ENCODE results near the gene NFIB.
A peak's percentile ranks its signal among the peaks of the same experiment; 100 is the strongest.

Gene NFIB

DNA sequence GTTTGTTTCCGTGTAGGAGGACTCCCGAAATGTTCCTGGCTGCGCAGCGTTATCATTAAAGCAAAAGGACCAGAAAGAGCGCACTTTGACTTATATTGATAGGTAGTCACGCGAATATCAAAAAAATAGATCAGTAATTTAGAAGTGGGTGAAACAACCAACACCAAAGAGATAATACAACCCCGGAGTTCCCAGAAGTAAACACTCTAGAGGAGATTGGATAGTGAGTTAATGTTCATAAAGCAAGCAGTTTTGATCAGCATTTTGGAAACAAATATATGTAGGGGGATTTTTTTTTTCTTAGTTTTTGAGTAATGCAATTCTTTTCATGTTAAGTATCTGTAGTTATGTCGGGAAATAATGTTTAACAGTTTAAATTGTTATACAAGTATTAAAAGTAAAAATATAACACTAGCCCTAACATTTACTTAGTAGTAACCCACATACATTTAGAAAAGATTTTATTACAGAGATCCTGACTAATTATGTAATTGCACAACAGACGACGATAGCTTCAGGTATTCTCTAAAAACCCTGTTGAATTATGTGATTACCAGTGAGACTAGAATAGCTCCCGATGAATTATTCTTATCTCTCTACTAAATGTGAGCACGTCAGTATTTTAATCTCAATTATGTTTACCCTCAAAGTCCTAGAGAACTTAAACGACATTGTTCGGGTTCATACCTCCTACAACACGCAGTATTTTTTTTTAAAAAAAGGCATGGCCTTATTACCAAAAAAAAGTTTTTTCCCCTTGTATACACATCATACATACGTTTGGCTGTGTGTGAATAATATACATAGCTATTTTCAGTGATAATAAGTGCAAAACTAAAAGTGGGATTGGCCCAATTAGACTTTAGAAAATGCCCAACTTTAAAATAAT is 9.4 kb upstream of the NFIB start:
- ATAC-seq (ENCODE audit: low read depth): peak; percentile 2; the same call in 2 of the 3 replicates
- no peaks in the 10 kb centered on the region for H3K27me3 ChIP-seq (ENCODE audit: insufficient read depth, poor library complexity, severe bottlenecking)
- peaks cover 53% of the 10 kb centered on the region for H3K4me1 ChIP-seq (ENCODE audit: insufficient read depth, poor library complexity, severe bottlenecking)

DNA sequence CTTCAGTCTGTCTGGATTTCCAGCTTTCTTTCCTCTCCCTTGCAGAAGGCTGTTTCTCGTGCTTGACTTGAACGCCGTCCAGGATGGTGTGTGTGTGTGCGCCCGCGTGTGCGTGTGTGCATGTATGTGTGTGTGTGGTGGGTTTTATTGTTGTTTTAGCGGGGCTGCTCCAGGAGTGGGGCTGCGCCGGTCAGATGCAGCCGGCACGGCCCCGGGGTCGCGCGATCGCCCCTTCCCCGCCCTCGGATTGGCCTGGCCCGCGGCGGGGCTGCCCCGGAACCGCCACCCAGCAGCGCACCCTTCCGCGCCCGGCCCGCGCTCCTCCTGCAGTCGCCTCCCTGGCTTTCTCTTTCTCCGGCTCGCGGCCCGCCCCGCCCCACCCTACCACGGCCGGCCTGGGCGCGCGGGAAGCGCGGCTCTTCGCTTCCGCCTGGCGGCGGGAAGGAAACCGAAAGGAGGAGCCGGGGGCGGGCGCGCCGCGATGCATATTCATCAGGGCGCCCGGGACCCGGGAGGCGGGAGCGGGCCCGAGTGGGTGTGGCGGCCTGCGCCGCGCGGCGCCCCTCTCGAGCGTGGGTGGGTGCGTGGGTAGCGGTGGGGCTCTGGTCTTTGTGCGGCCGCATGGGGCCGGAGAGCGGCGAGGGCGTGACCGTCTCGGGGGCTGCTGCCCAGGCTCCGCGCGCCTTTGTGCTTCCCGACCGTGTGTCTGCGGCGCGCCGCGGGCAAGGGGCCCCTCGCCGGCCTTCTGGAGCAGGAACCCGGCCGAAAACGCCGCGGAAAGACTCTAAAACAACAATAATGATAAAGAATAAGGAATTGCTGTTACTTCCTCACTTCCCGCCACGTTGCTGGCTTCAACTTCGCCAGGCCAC is 8.5 kb upstream of the NFIB start:
- TF ChIP-seq, protein P1, sequence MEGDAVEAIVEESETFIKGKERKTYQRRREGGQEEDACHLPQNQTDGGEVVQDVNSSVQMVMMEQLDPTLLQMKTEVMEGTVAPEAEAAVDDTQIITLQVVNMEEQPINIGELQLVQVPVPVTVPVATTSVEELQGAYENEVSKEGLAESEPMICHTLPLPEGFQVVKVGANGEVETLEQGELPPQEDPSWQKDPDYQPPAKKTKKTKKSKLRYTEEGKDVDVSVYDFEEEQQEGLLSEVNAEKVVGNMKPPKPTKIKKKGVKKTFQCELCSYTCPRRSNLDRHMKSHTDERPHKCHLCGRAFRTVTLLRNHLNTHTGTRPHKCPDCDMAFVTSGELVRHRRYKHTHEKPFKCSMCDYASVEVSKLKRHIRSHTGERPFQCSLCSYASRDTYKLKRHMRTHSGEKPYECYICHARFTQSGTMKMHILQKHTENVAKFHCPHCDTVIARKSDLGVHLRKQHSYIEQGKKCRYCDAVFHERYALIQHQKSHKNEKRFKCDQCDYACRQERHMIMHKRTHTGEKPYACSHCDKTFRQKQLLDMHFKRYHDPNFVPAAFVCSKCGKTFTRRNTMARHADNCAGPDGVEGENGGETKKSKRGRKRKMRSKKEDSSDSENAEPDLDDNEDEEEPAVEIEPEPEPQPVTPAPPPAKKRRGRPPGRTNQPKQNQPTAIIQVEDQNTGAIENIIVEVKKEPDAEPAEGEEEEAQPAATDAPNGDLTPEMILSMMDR (IDR thresholded peaks at IDR 0.05; ENCODE audit: poor library complexity, severe bottlenecking): peak; percentile 61
- Histone ChIP-seq H3K27ac (ENCODE audit: poor library complexity, severe bottlenecking) (peak overlapping the region; percentile 96), H3K4me1 (ENCODE audit: insufficient read depth, poor library complexity, severe bottlenecking) (peaks cover 60% of the 10 kb centered on the region), H3K4me3 (ENCODE audit: severe bottlenecking) (peak overlapping the region; percentile 67), H3K36me3 (ENCODE audit: low read depth) (no peaks in the 10 kb centered on the region), H3K9me3 (ENCODE audit: severe bottlenecking) (no peaks in the 10 kb centered on the region), H3K27me3 (ENCODE audit: insufficient read depth, poor library complexity, severe bottlenecking) (no peaks in the 10 kb centered on the region)
- DNase-seq (ENCODE audit: low spot score): peak; percentile 88
- peak; percentile 80 for ATAC-seq (ENCODE audit: low read depth)

More for the DNA sequence above, 9.4 kb upstream of the NFIB start:
- DNase-seq (ENCODE audit: low spot score): no peak
- peak overlapping the region; percentile 96 for H3K27ac ChIP-seq (ENCODE audit: poor library complexity, severe bottlenecking)
- H3K36me3 ChIP-seq (ENCODE audit: low read depth): no peaks in the 10 kb centered on the region
- TF ChIP-seq, protein P1 (IDR thresholded peaks at IDR 0.05; ENCODE audit: poor library complexity, severe bottlenecking): no peak
- no peaks in the 10 kb centered on the region for H3K9me3 ChIP-seq (ENCODE audit: severe bottlenecking)
- H3K4me3 ChIP-seq (ENCODE audit: severe bottlenecking): peak overlapping the region; percentile 67

DNA sequence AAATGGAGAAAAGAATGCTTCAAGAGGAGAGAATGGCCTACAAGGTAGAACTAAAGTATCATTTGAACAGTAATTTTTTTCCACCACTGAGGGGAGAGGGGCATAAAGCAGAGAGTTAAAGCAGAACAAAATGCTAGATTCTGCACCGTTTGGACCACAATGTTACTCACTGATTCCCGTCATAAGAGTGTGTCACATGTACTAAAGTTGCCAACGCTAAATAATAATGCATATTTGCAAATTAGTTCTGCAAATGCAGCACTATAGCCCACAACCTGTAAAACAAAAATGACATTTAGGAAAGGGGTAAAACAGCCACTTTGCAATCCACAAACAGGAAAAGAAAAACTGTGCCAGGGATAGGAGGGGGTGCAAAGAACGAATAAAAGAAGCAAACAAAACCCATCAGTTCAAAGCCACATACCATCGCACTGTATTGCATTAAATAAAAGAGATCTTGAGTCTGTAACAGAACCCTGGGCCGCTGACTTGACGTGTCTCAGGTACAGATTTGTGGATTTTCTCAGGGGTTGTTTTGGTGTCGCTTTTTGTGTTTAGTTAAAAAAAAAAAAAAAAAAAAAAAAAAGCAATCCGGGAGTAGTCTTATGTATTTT is 7.7 kb upstream of the NFIB start:
- no peaks in the 10 kb centered on the region for H3K36me3 ChIP-seq (ENCODE audit: low read depth)
- peak overlapping the region; percentile 67 for H3K4me3 ChIP-seq (ENCODE audit: severe bottlenecking)
- H3K27me3 ChIP-seq (ENCODE audit: insufficient read depth, poor library complexity, severe bottlenecking): no peaks in the 10 kb centered on the region
- DNase-seq (ENCODE audit: low spot score) (no peak), ATAC-seq (ENCODE audit: low read depth) (no peak)
- H3K27ac ChIP-seq (ENCODE audit: poor library complexity, severe bottlenecking): peak overlapping the region; percentile 96
- TF ChIP-seq, protein P1 (IDR thresholded peaks at IDR 0.05; ENCODE audit: poor library complexity, severe bottlenecking): no peak
- peaks cover 58% of the 10 kb centered on the region for H3K4me1 ChIP-seq (ENCODE audit: insufficient read depth, poor library complexity, severe bottlenecking)
- H3K9me3 ChIP-seq (ENCODE audit: severe bottlenecking): no peaks in the 10 kb centered on the region

DNA sequence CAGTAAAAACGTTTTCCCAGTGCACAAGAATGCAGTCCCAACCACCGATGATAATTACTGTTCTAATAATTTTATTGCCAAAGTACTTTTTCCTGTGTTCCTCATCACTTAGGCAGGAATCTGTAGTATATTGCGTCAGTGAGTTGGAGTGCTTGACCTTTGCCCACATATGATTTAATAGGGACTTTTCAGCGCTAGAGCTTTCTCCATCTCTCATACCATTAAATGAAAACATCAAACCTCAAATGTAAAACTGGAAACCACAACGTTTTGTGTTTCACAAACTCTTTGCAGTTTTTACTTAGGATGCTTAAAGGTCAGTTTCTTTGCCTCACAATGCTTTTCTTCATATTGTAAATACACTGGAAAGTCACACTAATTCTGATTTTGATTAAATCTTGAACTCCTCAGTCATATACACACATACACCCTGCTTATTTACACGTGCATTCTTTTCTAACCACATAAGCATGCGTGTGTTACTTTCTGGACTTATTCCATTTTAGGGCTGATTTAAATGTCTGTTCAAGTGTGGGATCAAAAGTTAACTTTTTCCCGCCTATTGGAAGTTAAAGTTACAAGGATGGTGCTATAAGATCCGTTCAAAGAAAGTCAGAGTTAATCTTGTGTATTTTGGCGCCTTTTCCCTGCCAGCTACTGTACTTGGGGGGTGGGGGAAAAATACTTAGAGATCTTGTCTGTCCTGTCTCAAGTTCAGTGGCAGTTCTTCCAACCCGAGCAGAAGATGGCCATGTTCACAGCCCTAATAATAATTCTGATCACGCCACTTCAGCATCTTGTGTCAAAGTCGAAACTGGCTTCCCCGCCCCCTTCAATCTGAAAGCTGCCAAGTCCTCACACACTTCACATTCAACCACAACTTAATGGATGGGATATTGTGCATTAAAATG is 6.6 kb upstream of the NFIB start:
- Histone ChIP-seq H3K9me3 (ENCODE audit: severe bottlenecking) (no peaks in the 10 kb centered on the region), H3K36me3 (ENCODE audit: low read depth) (no peaks in the 10 kb centered on the region), H3K27me3 (ENCODE audit: insufficient read depth, poor library complexity, severe bottlenecking) (no peaks in the 10 kb centered on the region), H3K4me1 (ENCODE audit: insufficient read depth, poor library complexity, severe bottlenecking) (peaks cover 52% of the 10 kb centered on the region), H3K4me3 (ENCODE audit: severe bottlenecking) (peak overlapping the region; percentile 67), H3K27ac (ENCODE audit: poor library complexity, severe bottlenecking) (peak overlapping the region; percentile 96)
- TF ChIP-seq, protein P1 (IDR thresholded peaks at IDR 0.05; ENCODE audit: poor library complexity, severe bottlenecking): no peak
- ATAC-seq (ENCODE audit: low read depth): peak; percentile 15; the same call in 1 of the 3 replicates
- DNase-seq (ENCODE audit: low spot score): no peak

Measured in RWPE2 (cell line).